HEK293T (cell line): ENCODE results near the gene CYP3A5.

Experiments
- FOXK2 ChIP-seq: fragments of 450-650 bp; IDR thresholded peaks from 2 replicates; pipeline ENCODE4 v1.6.1; 2016; ENCODE audit warnings: mild to moderate bottlenecking
- HDGF ChIP-seq: fragments of 450-650 bp; IDR thresholded peaks from 2 replicates; pipeline ENCODE4 v1.6.1; 2017; ENCODE audit warnings: antibody characterized with exemption, borderline replicate concordance
- SUZ12 ChIP-seq: fragments of 450-650 bp; IDR thresholded peaks from 2 replicates; pipeline ENCODE4 v1.6.1; 2016; ENCODE audit warnings: mild to moderate bottlenecking

DNA sequence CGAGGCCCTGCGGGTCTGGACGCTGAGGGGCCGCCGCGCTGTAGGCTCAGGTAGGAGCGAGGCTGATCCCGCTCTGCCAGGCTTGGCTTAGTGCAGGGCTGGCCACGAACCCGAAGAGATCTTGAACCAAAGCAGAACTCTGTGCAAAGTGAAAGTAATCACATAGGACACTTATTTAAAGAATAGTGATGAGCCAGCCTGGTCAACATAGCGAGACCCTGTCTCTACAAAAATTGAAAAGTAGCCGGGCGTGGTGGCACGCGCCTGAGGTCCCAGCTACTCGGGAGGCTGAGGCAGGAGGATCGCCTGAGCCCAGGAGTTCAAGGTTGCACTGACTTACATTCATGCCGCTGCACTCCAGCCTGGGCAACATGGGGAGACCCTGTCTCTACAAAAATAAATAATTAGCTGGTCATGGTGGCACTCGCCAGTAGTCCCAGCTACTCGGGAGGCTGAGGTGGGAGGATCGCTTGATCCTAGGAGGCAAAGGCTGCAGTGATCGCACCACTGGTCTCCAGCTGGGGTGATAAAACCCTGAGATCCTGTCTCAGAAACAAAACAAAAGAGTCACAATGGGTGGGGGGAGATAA, 62.5 kb downstream of the CYP3A5 start:
- no peak for TF ChIP-seq SUZ12
- TF ChIP-seq HDGF = no peak
- TF ChIP-seq FOXK2 = no peak
